HG02798 (cell line): ENCODE measurements around the gene PARPBP.
"Not testable (repeated sequence)": the region's sequence is repeated elsewhere in the genome, so short reads cannot be mapped to it uniquely, and the experiment has no call there.

Experiments
- ATAC-seq: cut with Tn5 transposase; IDR thresholded peaks from one replicate; pipeline ENCODE4 v1.9.1; 2021; ENCODE audit warnings: mild to moderate bottlenecking; ENCODE audit not compliant: unreplicated experiment, poor library complexity

PARPBP gene

GRCh38 chr12:102147062-102147587 is 27.1 kb downstream of the PARPBP start:
- not testable (repeated sequence) for ATAC-seq

- ATAC-seq: not testable (repeated sequence)
Observed at GRCh38 chr12:102155206-102155605, 35.2 kb downstream of the PARPBP start.

GRCh38 chr12:102163383-102163782 is 43.4 kb downstream of the PARPBP start:
- ATAC-seq: no peak

GRCh38 chr12:102167821-102168604 is 48.0 kb downstream of the PARPBP start:
- peak; percentile 74 for ATAC-seq

GRCh38 chr12:102169922-102170621 is 50.1 kb downstream of the PARPBP start:
- peak; percentile 60 for ATAC-seq

GRCh38 chr12:102171951-102172350 is 52.0 kb downstream of the PARPBP start:
- ATAC-seq: no peak

GRCh38 chr12:102172436-102172835 is 52.5 kb downstream of the PARPBP start:
- ATAC-seq: no peak

- ATAC-seq: no peak
Observed at GRCh38 chr12:102174117-102174516, 54.1 kb downstream of the PARPBP start.

- ATAC-seq: no peak
Observed at GRCh38 chr12:102174761-102175160, 54.8 kb downstream of the PARPBP start.

GRCh38 chr12:102182635-102183034 is 62.7 kb downstream of the PARPBP start:
- no peak for ATAC-seq

GRCh38 chr12:102195826-102196225 is 75.8 kb downstream of the PARPBP start:
- ATAC-seq: no peak

- peak; percentile 80 for ATAC-seq
Observed at GRCh38 chr12:102197789-102198188, 77.8 kb downstream of the PARPBP start, which contains the start of gene PMCH. Gene PMCH (minus strand): TSS chr12:102197833. CDS start chr12:102197770, 63 bp downstream.

GRCh38 chr12:102201436-102202061 is 81.6 kb downstream of the PARPBP start:
- ATAC-seq: no peak

- no peak for ATAC-seq
Observed at GRCh38 chr12:102202556-102202955, 82.6 kb downstream of the PARPBP start.

- ATAC-seq: no peak
Observed at GRCh38 chr12:102204025-102204424, 84.0 kb downstream of the PARPBP start.

GRCh38 chr12:102215992-102216691 is 96.2 kb downstream of the PARPBP start:
- ATAC-seq: no peak

GRCh38 chr12:102220736-102221135 is 100.8 kb downstream of the PARPBP start:
- ATAC-seq: no peak

- no peak for ATAC-seq
Observed at GRCh38 chr12:102227954-102228353, 108.0 kb downstream of the PARPBP start.

GRCh38 chr12:102232036-102232435 is 112.1 kb downstream of the PARPBP start:
- no peak for ATAC-seq

GRCh38 chr12:102232446-102232845 is 112.5 kb downstream of the PARPBP start:
- no peak for ATAC-seq
